CD4-positive, alpha-beta T cell treated with Interleukin-10 for 1 hour (primary cell): Measurements from ENCODE around the gene QDPR.
"Not testable (repeated sequence)": the region's sequence is repeated elsewhere in the genome, so short reads cannot be mapped to it uniquely, and the experiment has no call there.

Experiments used
- DNase-seq: peaks from one replicate; pipeline ENCODE4 v3.0.0-alpha.2; 2020

QDPR gene

DNA sequence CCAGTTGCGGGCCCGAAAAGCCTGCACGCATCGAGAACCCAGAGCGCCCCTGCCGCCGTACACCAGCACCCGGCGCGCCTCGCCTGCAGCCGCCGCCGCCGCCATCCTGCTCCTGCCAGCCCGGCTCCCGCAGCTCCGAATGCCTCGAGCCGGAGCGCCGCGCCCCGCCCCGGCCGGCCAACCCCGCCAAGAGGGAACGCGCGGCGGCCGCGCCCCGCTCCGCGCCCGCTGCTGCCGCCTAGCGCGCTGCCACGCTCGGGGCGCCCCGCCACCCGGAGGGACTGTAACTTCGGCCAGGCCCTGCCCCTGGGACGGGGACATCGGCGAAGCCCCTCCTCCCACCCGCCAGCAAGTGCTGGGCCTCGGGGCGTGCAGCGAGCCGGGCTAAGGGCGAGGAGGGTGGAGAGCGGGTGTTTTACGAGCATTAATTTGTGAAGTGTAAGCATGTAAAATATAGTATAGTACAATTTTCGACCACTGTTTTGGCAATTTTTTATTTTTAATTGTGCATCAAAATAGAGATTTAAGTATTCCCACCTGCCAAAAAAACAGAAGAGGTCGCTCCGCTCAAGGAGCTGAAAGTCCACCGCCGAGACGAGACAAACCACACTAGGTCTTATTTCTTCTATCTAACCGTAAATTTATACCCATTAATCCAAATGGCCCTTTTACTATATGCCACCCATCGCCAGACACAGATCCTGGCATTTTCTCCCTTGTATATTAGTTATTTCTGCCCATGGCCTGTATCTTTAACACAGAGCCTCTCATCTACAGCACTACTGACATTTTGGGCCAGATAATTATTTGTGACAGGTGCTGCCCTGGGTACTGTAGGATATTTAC lies at the start of gene QDPR:
Gene QDPR (minus strand): TSS at position 141 of the 846 bp plus-strand sequence. CDS start 36 bp downstream, at position 105.
- DNase-seq: peak; percentile 71

- no peak for DNase-seq
Observed at GRCh38 chr4:17561195-17561909, 49.5 kb upstream of the QDPR start.

- DNase-seq: no peak
Observed at GRCh38 chr4:17560065-17560673, 48.3 kb upstream of the QDPR start.

DNA sequence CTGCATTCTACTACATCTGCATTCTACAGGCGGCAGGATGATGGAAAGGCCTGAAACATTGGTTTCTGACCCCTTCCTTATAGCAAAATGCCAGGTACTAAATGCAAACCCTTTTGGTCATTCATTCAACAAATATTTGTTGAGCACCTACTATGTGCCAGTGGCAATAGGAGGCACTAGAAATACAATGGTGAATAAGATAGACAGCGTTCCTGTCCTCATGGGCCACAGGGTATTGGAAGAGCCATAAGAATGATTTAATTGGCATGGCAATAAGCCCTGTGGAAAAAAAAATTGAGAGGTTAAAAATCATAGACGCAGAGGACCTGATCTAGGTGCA lies 47.8 kb upstream of the QDPR start:
- DNase-seq: no peak

GRCh38 chr4:17558941-17559708 lies 47.2 kb upstream of the QDPR start:
- DNase-seq: no peak

DNA sequence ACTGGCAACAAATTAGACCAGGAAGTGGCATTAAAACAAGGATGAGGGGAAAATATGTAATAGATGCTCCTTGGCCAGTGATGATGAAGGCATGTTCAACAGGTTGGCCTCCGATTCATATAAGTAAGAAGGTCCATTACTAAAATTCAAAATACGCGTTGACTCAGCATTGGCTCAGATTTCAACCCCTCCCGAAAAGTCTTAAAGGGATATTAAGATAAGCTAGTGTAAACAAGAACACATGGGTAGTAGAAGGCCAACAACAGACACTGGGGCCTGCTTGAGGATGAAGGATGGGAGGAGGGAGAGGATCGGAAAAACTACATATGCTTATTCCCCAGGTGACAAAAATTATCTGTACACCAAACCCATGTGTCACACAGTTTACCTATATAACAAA lies 46.0 kb upstream of the QDPR start:
- no peak for DNase-seq

DNA sequence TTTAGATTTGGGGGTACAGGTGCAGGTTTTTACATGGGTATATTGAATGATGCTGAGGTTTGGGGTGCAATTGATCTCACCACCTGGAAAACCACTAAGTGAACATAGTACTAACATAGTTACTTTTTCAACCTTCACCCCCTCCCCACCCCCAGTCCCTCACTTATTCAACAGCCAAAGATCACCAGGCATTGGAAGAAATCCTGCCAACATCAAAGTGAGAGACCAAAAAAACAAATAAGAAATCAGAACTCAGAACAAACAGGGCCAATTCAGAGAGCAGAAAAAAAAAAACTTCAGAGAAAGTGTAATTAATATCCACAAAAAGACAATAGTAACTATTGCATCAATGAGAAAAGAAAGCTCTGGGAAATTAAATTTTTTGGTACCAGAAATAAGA lies 44.6 kb upstream of the QDPR start:
- DNase-seq: no peak

DNA sequence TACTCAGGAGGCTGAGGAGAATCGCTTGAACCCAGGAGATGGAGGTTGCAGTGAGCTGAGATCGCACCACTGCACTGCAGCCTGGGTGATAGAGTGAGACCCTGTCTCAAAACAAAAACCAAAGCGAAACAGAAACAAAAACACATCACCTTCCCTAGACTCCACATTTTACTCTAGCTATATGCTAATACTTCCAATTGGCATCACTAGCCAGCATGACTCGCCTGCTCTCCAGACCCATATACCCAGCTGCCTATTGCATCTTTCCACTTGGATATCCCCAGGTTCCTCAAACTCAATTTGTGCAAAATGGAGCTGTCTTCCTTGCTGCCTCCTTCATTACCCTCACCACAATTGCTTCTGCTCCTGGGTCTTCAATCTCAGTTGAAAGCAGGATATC lies 42.7 kb upstream of the QDPR start:
- DNase-seq: no peak

DNA sequence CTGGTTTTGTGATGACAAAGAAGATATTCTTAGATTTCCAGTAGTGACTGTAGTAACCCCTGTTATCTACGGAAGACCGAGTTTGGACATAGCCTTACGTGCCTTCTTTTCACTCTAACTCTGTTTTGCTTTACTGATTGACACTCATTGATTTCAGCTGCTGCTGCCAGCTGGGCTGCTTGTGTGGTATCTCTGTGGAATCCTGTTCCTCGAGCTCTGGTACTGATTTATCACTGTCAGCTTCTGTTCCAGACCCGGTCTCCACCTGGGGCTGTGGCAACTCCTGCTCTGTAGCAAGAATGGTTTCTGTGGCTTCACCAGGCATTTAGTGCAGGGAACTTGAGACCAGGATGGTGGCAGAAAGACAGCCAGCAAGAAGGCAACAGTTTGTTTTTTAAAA lies 40.5 kb upstream of the QDPR start:
- no peak for DNase-seq

DNA sequence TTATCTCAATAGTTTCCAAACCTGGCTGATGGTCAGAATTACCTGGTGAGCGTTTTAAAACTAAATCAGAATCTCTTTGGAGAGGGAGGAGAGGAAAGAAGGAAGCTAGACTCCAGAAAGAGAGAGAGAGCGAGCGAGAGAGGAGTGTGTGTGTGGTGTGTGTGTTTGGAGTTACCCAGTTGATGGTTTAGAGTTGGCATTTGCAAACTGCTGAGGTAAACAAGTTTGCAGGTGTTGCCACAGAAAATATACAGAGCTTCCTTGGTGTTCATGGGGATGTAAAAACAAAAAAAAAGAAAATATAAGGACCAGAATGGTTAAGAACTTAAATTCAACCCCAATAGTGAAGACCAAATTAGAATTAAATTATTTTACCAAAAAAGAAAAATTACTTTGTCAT lies 38.7 kb upstream of the QDPR start:
- DNase-seq: no peak

DNA sequence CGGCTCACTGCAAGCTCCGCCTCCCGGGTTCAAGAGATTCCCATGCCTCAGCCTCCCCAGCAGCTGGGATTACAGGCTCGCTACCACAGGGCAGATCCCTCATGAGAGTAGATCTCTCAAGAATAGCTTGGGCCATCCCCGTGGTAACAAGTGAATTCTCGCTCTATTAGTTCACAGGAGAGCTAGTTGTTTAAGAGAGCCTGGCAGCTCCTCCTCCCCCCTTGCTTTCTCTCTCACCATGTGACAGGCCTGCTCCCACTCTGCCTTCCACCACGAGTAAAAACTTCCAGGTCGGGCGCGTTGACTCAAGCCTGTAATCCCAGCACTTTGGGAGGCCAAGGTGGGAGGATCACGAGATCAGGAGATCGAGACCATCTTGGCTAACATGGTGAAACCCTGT lies 34.8 kb upstream of the QDPR start:
- DNase-seq: no peak

DNA sequence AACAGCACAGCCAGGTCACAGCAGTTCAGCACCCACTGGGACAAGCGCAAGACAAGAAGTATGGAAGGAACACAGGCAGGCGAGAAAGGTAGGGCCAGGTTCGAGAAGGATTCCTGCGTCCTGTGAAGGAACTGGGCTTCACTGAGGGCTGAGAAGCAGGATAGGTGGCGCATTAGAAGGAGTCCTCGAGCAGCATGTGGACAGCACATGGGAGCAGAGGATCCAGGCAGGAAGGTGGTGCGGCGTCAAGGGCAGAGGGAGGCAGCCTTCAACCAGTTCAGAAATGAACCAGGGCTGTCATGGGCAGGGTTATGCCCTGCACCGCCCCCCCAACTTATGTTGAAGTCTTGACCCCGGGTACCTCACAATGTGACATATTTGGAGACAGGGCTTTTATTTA lies 34.3 kb upstream of the QDPR start:
- DNase-seq: no peak

- no peak for DNase-seq
Observed at GRCh38 chr4:17545374-17546140, 33.7 kb upstream of the QDPR start.

GRCh38 chr4:17544831-17545234 lies 32.9 kb upstream of the QDPR start:
- DNase-seq: no peak

DNA sequence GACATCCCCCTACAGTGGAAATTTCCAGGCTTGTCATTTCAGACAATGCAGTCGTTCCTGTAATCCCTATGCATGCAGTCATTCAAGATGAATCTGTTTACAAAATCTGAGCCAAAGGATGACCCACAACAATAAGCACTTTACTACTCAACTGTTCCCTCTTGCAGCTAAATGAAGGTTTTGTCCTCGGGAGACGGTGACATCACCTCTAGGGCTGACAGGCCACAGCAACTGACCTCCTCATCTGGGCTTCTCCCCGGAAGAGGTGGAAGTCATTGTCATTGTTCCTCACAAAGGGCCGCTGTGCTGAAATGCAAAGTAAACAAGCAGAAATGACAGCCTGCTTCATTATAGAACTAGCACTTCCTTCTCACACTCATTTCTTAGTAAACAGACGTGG lies 32.3 kb upstream of the QDPR start:
- DNase-seq: no peak

- not testable (repeated sequence) for DNase-seq
Observed at GRCh38 chr4:17537060-17537459, 25.2 kb upstream of the QDPR start.

- DNase-seq: peak; percentile 6
Observed at GRCh38 chr4:17535906-17536305, 24.0 kb upstream of the QDPR start.

DNA sequence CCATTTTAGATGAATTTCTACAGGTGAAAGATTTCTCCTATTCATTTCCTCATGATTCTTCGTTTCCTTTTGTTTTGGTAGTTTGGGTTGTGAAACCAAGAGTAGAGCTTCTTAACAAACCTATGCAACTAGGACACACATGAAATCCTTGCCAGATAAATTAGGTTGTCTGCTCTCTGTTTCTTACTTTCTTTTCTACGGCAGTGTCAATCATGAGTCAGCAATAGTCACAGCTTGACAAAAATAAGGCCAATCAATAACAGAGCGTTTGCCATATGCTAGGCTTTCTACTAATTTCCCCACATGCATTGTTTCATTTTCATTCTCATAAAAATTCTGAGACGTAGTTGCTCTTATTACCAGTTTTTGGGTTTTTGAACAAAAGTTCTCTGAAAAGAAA lies 23.4 kb upstream of the QDPR start:
- no peak for DNase-seq

GRCh38 chr4:17534705-17535104 lies 22.8 kb upstream of the QDPR start:
- DNase-seq: no peak

DNA sequence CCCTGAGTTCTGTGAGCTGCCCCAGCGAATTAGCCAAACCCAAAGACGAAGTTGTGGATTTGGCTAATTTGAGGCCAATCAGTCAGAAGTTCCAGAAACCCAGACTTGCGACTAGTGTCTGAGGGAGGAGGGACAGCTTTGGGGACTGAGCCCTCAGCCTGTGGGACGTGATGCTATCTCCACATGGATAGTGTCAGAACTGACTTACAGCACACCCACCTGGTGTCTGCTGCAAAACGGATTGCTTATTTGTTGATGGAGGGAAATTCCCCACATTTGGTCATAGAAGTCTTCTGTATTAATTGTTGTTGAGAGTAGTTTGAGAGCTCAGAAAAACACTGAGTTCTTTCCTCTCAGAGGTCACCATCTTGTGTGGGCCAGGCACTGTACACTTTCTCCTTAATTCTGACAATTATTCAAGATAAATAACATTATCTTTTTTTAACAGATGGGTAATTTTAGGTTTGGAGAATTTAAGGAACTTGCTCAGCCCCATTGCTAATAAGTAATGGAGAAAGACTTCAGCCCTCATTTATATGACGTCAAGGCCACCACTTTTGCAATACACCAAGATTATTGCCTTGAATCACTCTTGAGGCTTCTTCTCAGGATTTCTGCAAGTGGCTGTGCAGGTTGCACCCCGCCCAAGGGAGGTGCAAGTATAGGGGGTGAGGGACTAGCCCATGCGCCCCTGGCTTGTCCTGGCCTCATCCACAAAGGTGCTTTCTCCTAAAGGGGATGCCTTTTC lies 19.8 kb upstream of the QDPR start:
- no peak for DNase-seq

GRCh38 chr4:17528551-17529165 lies 16.8 kb upstream of the QDPR start:
- DNase-seq: no peak
